A549 (cell line): Measurements from ENCODE around the gene TRIM71. TPM values are rescaled to one million over a fixed set of nuclear protein-coding genes. Genes with fewer than 3 reads are reported as not detected.

Source experiments
- ATAC-seq, 2 experiments: fragments of 200-7000 bp in 1 of 2; fragments of >200 bp in 1 of 2; cut with Nextera tagmentation in 1 of 2; cut with Tn5 transposase in 1 of 2; 3 replicates each; pipeline versions ENCODE4 v1.8.0 to v1.9.1; 2018 to 2020; ENCODE audit warnings: mild to moderate bottlenecking in 1 of 2, moderate library complexity in 1 of 2
- CTCF ChIA-PET: fragments of 300-600 bp; sonication (Branson Sonifier 250); formaldehyde crosslinking; extraction: SDS; loops from one replicate; lab custom pipeline; 2021; ENCODE audit warnings: antibody characterized with exemption, inconsistent platforms; lab: Yijun Ruan, JAX
- POLR2A ChIA-PET: fragments of 350-600 bp; formaldehyde crosslinking; extraction: SDS; loops from one replicate; lab custom pipeline; 2021; ENCODE audit warnings: antibody characterized with exemption, inconsistent platforms; lab: Yijun Ruan, JAX
- DNase-seq, 2 experiments: peaks; one replicate each; pipeline versions ENCODE4 v3.0.0 to v3.0.0-alpha.2; 2011 to 2016; ENCODE audit warnings: low read depth in 1 of 2, low spot score in 1 of 2
- FAIRE-seq: peaks from 2 replicates; lab custom pipeline; 2011; peaks lifted over from hg19 to GRCh38; lab: Jason Lieb, UNC
- H3K27ac ChIP-seq, 2 experiments: fragments of >200 bp; sonication (Bioruptor Twin); formaldehyde crosslinking; 3 replicates each; pipeline ENCODE4 v1.5.1; 2016 to 2017
- H3K4me1 ChIP-seq: fragments of >200 bp; sonication (Bioruptor Twin); formaldehyde crosslinking; 3 replicates; pipeline ENCODE4 v1.6.1; 2016
- H3K4me2 ChIP-seq: fragments of >200 bp; sonication (Bioruptor Twin); formaldehyde crosslinking; 3 replicates; pipeline ENCODE4 v1.6.1; 2016
- H3K4me3 ChIP-seq: fragments of >200 bp; sonication (Bioruptor Twin); formaldehyde crosslinking; 3 replicates; pipeline ENCODE4 v1.5.1; 2016
- H3K9me3 ChIP-seq: fragments of >200 bp; sonication (Bioruptor Twin); formaldehyde crosslinking; 3 replicates; pipeline ENCODE4 v1.6.1; 2016
- BCL3 ChIP-seq: fragments of >200 bp; sonication (Bioruptor Twin); formaldehyde crosslinking; IDR thresholded peaks from 3 replicates; pipeline ENCODE4 v1.6.1; 2016
- BHLHE40 ChIP-seq: IDR thresholded peaks from 2 replicates; pipeline ENCODE4 v1.6.1; 2012; ENCODE audit warnings: low read depth, low read length, inconsistent platforms
- CHD4 ChIP-seq: fragments of 200-600 bp; sonication (generic); IDR thresholded peaks from 2 replicates; pipeline ENCODE4 v1.6.1; 2016; ENCODE audit warnings: antibody characterized with exemption, mild to moderate bottlenecking, borderline replicate concordance
- CTCF ChIP-seq: fragments of >200 bp; sonication (Bioruptor Twin); formaldehyde crosslinking; IDR thresholded peaks from 3 replicates; pipeline ENCODE4 v1.5.1; 2016
- E2F6 ChIP-seq: IDR thresholded peaks from 2 replicates; pipeline ENCODE4 v1.6.1; 2012; ENCODE audit warnings: low read depth, borderline replicate concordance
- FOSB ChIP-seq: fragments of 250-450 bp; sonication (Bioruptor Pico); IDR thresholded peaks from 2 replicates; pipeline ENCODE4 v1.5.0; 2020; ENCODE audit warnings: mild to moderate bottlenecking, moderate library complexity
- FOSL2 ChIP-seq, 2 experiments: fragments of 450-650 bp in 1 of 2; fragments of >200 bp in 1 of 2; sonication (Bioruptor Twin) in 1 of 2; formaldehyde crosslinking; IDR thresholded peaks; 2 replicates each; pipeline versions ENCODE4 v1.5.0 to v1.6.1; 2016 to 2020; ENCODE audit warnings: mild to moderate bottlenecking in 1 of 2, moderate library complexity in 1 of 2
- FOXS1 ChIP-seq: fragments of 250-450 bp; sonication (Bioruptor Pico); IDR thresholded peaks from 2 replicates; pipeline ENCODE4 v1.5.0; 2020; ENCODE audit warnings: mild to moderate bottlenecking, moderate library complexity
- HMGXB4 ChIP-seq: fragments of 250-450 bp; sonication (Bioruptor Pico); IDR thresholded peaks from 2 replicates; pipeline ENCODE4 v1.5.0; 2021; ENCODE audit warnings: mild to moderate bottlenecking, moderate library complexity, borderline replicate concordance
- HOXB5 ChIP-seq: fragments of 250-450 bp; sonication (Bioruptor Pico); IDR thresholded peaks from 2 replicates; pipeline ENCODE4 v1.5.0; 2020; ENCODE audit warnings: mild to moderate bottlenecking, moderate library complexity
- MAX ChIP-seq: IDR thresholded peaks from 2 replicates; pipeline ENCODE4 v1.6.1; 2012
- NFE2L2 ChIP-seq: fragments of 150-350 bp; conservative IDR thresholded peaks from 2 replicates; pipeline ENCODE4 v1.6.1; 2014; ENCODE audit warnings: low read length
- NPAS2 ChIP-seq: fragments of 250-450 bp; sonication (Bioruptor Pico); IDR thresholded peaks from 2 replicates; pipeline ENCODE4 v1.8.0; 2022; ENCODE audit warnings: mild to moderate bottlenecking, moderate library complexity, borderline replicate concordance
- NR3C1 ChIP-seq: fragments of >200 bp; sonication (Bioruptor Twin); formaldehyde crosslinking; IDR thresholded peaks from 3 replicates; pipeline ENCODE4 v1.6.1; 2017
- PBX3 ChIP-seq: IDR thresholded peaks from 2 replicates; pipeline ENCODE4 v1.6.1; 2012
- RARB ChIP-seq: fragments of 250-450 bp; sonication (Bioruptor Pico); IDR thresholded peaks from 2 replicates; pipeline ENCODE4 v1.8.0; 2021; ENCODE audit warnings: mild to moderate bottlenecking, moderate library complexity
- SREBF2 ChIP-seq: fragments of 450-650 bp; IDR thresholded peaks from 2 replicates; pipeline ENCODE4 v1.6.1; 2014; ENCODE audit warnings: mild to moderate bottlenecking, moderate library complexity
- ZNF302 ChIP-seq: fragments of 250-450 bp; sonication (Bioruptor Pico); IDR thresholded peaks from 2 replicates; pipeline ENCODE4 v1.9.0; 2021; ENCODE audit warnings: inconsistent platforms, mild to moderate bottlenecking, moderate library complexity
- WGBS: methylation state at CpG from one replicate; pipeline ENCODE4 v1.1.6; 2017; ENCODE audit errors: missing lambda C conversion rate; 5-methylcytosine and 5-hydroxymethylcytosine counted together
- polyA plus RNA-seq, 4 experiments: library from polyadenylated mRNA; depleted of rRNA in 3 of 4; stranded (reverse); fragments of >200 nt; fragmentation: RNase III in 1 of 4; extraction: RNeasy Plus Mini Kit Qiagen cat#74134 plus additional on column Dnase treatment in 1 of 4; gene quantifications; 2 replicates in 3 of 4; 3 replicates in 1 of 4; pipeline ENCODE4 v1.2.3, GENCODE V29; 2011 to 2017

TRIM71 gene
- polyA plus RNA-seq, 2 of the 4 experiments (the other 2 are of a cell fraction) = 0.01 TPM; not detected in 1

- Histone ChIP-seq H3K9me3 (no peaks in the 10 kb centered on the region), H3K27ac (no peak overlapping the region), H3K4me1 (peaks cover 5% of the 10 kb centered on the region), H3K4me2 (0 out of 3 replicates have a peak overlapping the region, but pooled peaks have one; percentile 9), H3K4me3 (no peak overlapping the region)
- no peak for ATAC-seq
- no peak for FAIRE-seq
- no peak for DNase-seq
- TF ChIP-seq CHD4 (no peak), NPAS2 (CRISPR knock-in tag) (no peak)
- CTCF ChIA-PET = interaction anchor here (0.8 to 1.5 kb wide), 2 partner anchors 12 to 13 kb away, joined by 3 to 4 read pairs; no protein-coding TSS in a partner anchor
- POLR2A ChIA-PET = no interaction called here
- WGBS = 46% methylated on average over 6 of the region's 6 CpGs
Observed at GRCh38 chr3:32856901-32857507, 39.2 kb downstream of the TRIM71 start.

GRCh38 chr3:32857921-32858320 is 40.1 kb downstream of the TRIM71 start:
- Histone ChIP-seq H3K27ac (no peak overlapping the region), H3K4me2 (no peak overlapping the region), H3K4me3 (no peak overlapping the region), H3K4me1 (peaks cover 5% of the 10 kb centered on the region), H3K9me3 (no peaks in the 10 kb centered on the region)
- no peak for TF ChIP-seq NFE2L2
- TF ChIP-seq CTCF = no peak
- no peak for TF ChIP-seq FOXS1 (CRISPR knock-in tag)
- ATAC-seq (no peak), FAIRE-seq (no peak), DNase-seq (no peak)
- ChIA-PET CTCF (no interaction called here), POLR2A (no interaction called here)
- WGBS = 76% methylated on average over 6 of the region's 6 CpGs

GRCh38 chr3:32859604-32860237 is 41.9 kb downstream of the TRIM71 start:
- WGBS = 92% methylated on average over 4 of the region's 4 CpGs
- ATAC-seq = no peak

More at GRCh38 chr3:32859604-32860237, 41.9 kb downstream of the TRIM71 start:
- TF ChIP-seq HMGXB4 (CRISPR knock-in tag) (no peak), FOSL2 (IDR thresholded peaks at IDR 0.05) (no peak), FOSL2 (CRISPR knock-in tag; IDR thresholded peaks at IDR 0.05) (no peak), NPAS2 (CRISPR knock-in tag) (no peak), RARB (CRISPR knock-in tag) (no peak), BHLHE40 (no peak), FOXS1 (CRISPR knock-in tag) (no peak), HOXB5 (CRISPR knock-in tag) (no peak), PBX3 (no peak), MAX (no peak), SREBF2 (no peak), E2F6 (no peak), ZNF302 (CRISPR knock-in tag) (no peak), NR3C1 (no peak), FOSB (no peak), BCL3 (no peak)
- H3K4me1 ChIP-seq = peaks cover 5% of the 10 kb centered on the region
- FAIRE-seq (no peak), DNase-seq (no peak)
- no peak overlapping the region for H3K4me2 ChIP-seq
- H3K4me3 ChIP-seq = no peak overlapping the region
- CTCF ChIA-PET = no interaction called here
- no peak overlapping the region for H3K27ac ChIP-seq
- H3K9me3 ChIP-seq = no peaks in the 10 kb centered on the region
- POLR2A ChIA-PET = no interaction called here
